Suprapubic skin (tissue), 4 donors: ENCODE data around the gene SH3YL1. TPM values are rescaled to one million over a fixed set of nuclear protein-coding genes. Genes with fewer than 3 reads are reported as not detected.

Experiments used
- DNase-seq, 2 donors: peaks; one replicate each; pipeline ENCODE4 v3.0.0-alpha.2; 2019; ENCODE audit warnings: low spot score in 2 of 2
- H3K27ac ChIP-seq: fragments of 200-600 bp; sonication (generic); one replicate; pipeline ENCODE4 v1.5.1; 2019
- H3K27me3 ChIP-seq: fragments of 200-600 bp; sonication (generic); one replicate; pipeline ENCODE4 v1.5.1; 2019
- H3K36me3 ChIP-seq: fragments of 200-600 bp; sonication (generic); one replicate; pipeline ENCODE4 v1.5.1; 2019
- H3K4me1 ChIP-seq: fragments of 200-600 bp; sonication (generic); one replicate; pipeline ENCODE4 v1.5.1; 2019
- H3K4me3 ChIP-seq: fragments of 200-600 bp; sonication (generic); one replicate; pipeline ENCODE4 v1.5.1; 2019; ENCODE audit warnings: mild to moderate bottlenecking
- H3K9me3 ChIP-seq: fragments of 200-600 bp; sonication (generic); one replicate; pipeline ENCODE4 v1.5.1; 2019
- EP300 ChIP-seq: sonication (generic); formaldehyde crosslinking; IDR thresholded peaks from one replicate; pipeline ENCODE4 v1.6.1; 2017; ENCODE audit warnings: antibody characterized with exemption
- POLR2A ChIP-seq, 2 donors: fragments of 450-650 bp; IDR thresholded peaks; one replicate each; pipeline ENCODE4 v1.6.1; 2017; ENCODE audit warnings: antibody characterized with exemption in 2 of 2, mild to moderate bottlenecking in 2 of 2, moderate library complexity in 2 of 2
- POLR2AphosphoS5 ChIP-seq, 3 donors: sonication (generic); formaldehyde crosslinking; IDR thresholded peaks; one replicate each; pipeline ENCODE4 v1.6.1; 2017; ENCODE audit warnings: antibody characterized with exemption in 3 of 3
- WGBS: methylation state at CpG from one replicate; pipeline ENCODE4 v1.1.5; 2018; 5-methylcytosine and 5-hydroxymethylcytosine counted together
- total RNA-seq, 4 donors: library from RNA; depleted of rRNA; stranded (reverse); fragments of >200 nt; gene quantifications; one replicate each; pipeline ENCODE4 v1.1.0, GENCODE V29; 2016
- TF ChIP-seq, protein P1 (sequence below), 2 donors: fragments of 200-600 bp in 1 of 2; fragments of 450-650 bp in 1 of 2; sonication (generic) in 1 of 2; IDR thresholded peaks; one replicate each; pipeline ENCODE4 v1.5.1; 2016 to 2019; ENCODE audit warnings: antibody characterized with exemption in 2 of 2, mild to moderate bottlenecking in 1 of 2, moderate library complexity in 1 of 2

The SH3YL1 gene
- total RNA-seq, 4 donors from 2014 or later = 104 to 119 (median 118) TPM

GRCh38 chr2:305366-305765 lies 41.5 kb upstream of the SH3YL1 start:
- Histone ChIP-seq H3K36me3 (no peaks in the 10 kb centered on the region), H3K9me3 (no peaks in the 10 kb centered on the region), H3K27me3 (no peaks in the 10 kb centered on the region), H3K4me3 (no peak overlapping the region), H3K27ac (no peak overlapping the region), H3K4me1 (no peaks in the 10 kb centered on the region)
- WGBS = 91% methylated on average over 9 of the region's 9 CpGs
- TF ChIP-seq EP300 (no peak), POLR2A (IDR thresholded peaks at IDR 0.05) (no peak), POLR2AphosphoS5 (IDR thresholded peaks at IDR 0.05) (no peak)
- TF ChIP-seq, protein P1, sequence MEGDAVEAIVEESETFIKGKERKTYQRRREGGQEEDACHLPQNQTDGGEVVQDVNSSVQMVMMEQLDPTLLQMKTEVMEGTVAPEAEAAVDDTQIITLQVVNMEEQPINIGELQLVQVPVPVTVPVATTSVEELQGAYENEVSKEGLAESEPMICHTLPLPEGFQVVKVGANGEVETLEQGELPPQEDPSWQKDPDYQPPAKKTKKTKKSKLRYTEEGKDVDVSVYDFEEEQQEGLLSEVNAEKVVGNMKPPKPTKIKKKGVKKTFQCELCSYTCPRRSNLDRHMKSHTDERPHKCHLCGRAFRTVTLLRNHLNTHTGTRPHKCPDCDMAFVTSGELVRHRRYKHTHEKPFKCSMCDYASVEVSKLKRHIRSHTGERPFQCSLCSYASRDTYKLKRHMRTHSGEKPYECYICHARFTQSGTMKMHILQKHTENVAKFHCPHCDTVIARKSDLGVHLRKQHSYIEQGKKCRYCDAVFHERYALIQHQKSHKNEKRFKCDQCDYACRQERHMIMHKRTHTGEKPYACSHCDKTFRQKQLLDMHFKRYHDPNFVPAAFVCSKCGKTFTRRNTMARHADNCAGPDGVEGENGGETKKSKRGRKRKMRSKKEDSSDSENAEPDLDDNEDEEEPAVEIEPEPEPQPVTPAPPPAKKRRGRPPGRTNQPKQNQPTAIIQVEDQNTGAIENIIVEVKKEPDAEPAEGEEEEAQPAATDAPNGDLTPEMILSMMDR (IDR thresholded peaks at IDR 0.05) = no peak
- DNase-seq = no peak

DNA sequence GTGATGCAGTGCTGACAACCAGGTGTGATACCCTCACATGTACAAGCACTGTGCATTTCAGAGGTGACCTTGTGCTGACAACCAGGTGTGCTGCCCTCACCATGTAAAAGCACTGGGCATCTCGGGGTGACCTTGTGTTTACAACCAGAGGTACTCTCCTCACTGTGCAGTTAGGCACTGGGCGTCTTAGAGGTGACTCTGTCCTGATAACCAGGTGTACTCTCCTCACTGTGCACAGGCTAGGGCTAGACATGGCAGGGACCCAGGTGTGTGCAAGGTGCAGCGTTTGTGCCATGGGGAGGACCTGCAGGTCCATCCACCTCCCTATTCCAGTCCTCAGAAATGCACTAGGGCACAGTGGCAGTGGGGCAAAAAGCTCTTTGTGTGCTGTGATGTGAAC lies 32.5 kb upstream of the SH3YL1 start:
- Histone ChIP-seq H3K4me3 (no peak overlapping the region), H3K4me1 (no peaks in the 10 kb centered on the region), H3K9me3 (no peaks in the 10 kb centered on the region), H3K27me3 (peaks cover 23% of the 10 kb centered on the region), H3K36me3 (no peaks in the 10 kb centered on the region), H3K27ac (no peak overlapping the region)
- DNase-seq = no peak
- WGBS = 74% methylated on average over 3 of the region's 3 CpGs
- TF ChIP-seq, protein P1 (IDR thresholded peaks at IDR 0.05) = no peak
- no peak for TF ChIP-seq EP300

GRCh38 chr2:295090-295489 lies 31.3 kb upstream of the SH3YL1 start:
- DNase-seq = no peak
- Histone ChIP-seq H3K4me1 (peaks cover 2% of the 10 kb centered on the region), H3K27me3 (peaks cover 23% of the 10 kb centered on the region), H3K9me3 (no peaks in the 10 kb centered on the region), H3K36me3 (no peaks in the 10 kb centered on the region), H3K27ac (no peak overlapping the region), H3K4me3 (no peak overlapping the region)
- 80% methylated on average over 5 of the region's 5 CpGs for WGBS
- TF ChIP-seq POLR2A (IDR thresholded peaks at IDR 0.05) (no peak), EP300 (no peak), POLR2AphosphoS5 (IDR thresholded peaks at IDR 0.05) (no peak)
- TF ChIP-seq, protein P1 (IDR thresholded peaks at IDR 0.05) = no peak

DNA sequence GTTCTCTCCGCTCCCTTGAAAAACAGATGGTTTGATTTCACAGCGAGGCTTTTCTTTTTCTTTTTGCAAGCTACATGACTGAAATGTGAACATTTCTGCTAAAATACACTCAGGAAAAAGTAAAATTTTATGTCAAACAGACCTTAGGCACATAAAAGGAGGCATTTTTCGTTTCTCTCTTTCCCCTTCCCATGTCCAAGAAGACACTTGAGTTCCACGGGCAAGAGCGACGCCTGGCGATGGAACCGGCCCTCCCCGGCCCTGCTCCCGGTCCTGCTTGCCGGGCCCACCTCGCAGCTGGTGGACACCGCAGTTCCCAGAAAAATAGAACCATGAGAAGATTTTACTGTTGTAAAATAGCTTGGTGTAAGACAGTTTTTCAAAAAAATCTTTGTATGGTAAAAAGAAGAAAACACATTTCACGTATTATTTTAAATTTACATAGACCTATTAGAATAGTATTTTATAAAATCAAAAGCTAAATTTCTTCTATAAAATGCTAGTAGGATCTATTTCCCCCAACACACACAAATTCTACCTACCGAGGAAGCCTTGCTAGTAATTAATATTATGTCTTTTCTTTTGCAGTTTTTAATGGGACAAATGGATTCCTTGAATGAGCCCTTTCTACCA lies 26.4 kb upstream of the SH3YL1 start:
- Histone ChIP-seq H3K4me1 (peaks cover 32% of the 10 kb centered on the region), H3K36me3 (no peaks in the 10 kb centered on the region), H3K4me3 (peak overlapping the region; percentile 61), H3K9me3 (no peaks in the 10 kb centered on the region), H3K27ac (peak overlapping the region; percentile 81), H3K27me3 (peaks cover 38% of the 10 kb centered on the region)
- 9% methylated on average over 15 of the region's 15 CpGs for WGBS
- DNase-seq = peak in 1 of 2 donors; percentile 82
- TF ChIP-seq POLR2A (IDR thresholded peaks at IDR 0.05) (no peak), EP300 (no peak), POLR2AphosphoS5 (IDR thresholded peaks at IDR 0.05) (no peak)
- TF ChIP-seq, protein P1 (IDR thresholded peaks at IDR 0.05) = peak in 1 of 2 donors; percentile 67

DNA sequence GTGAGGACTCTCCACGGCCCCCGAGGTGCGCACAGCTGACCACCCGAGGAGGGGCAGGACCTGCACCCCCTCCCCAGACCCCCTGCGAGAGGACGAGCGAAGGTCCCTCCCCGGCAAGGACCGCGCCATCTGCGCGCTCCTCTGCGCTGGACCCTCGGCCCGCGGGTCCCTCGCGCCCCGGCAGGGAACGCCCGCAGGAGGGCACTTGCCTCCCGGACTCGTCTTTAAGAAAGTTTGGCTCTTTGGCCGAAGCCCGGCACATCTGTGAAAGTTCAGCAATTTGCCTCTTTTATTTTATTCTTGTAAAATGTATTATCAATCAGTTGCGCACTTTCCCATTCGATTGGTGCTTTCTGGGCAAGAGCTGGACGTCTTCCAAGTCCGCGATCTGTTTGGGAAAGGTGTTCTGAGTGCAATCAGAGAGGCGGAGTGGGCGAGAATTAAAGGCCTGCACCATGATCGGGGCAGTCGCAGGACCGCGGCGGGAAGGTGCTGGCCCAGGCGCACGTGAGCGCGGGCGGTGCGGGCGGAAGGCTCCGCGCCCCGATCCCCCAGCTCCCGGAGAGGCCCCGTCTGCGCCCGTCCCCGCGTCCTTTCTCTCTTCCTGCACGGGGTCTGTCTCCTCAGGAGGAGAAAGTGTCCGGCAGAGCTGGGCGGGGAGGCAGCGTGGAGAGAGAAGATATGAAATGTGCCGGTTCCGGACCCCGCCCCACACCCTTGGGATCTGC lies 25.7 kb upstream of the SH3YL1 start:
- peaks cover 32% of the 10 kb centered on the region for H3K4me1 ChIP-seq
- no peaks in the 10 kb centered on the region for H3K36me3 ChIP-seq
- under 1% methylated on average over 45 of the region's 60 CpGs for WGBS
- H3K27me3 ChIP-seq = peaks cover 34% of the 10 kb centered on the region
- DNase-seq = peak in 1 of 2 donors; percentile 68
- H3K9me3 ChIP-seq = no peaks in the 10 kb centered on the region
- peak overlapping the region; percentile 61 for H3K4me3 ChIP-seq
- TF ChIP-seq, protein P1 (IDR thresholded peaks at IDR 0.05) = no peak
- TF ChIP-seq EP300 (no peak), POLR2AphosphoS5 (IDR thresholded peaks at IDR 0.05) (no peak), POLR2A (IDR thresholded peaks at IDR 0.05) (no peak)
- peak overlapping the region; percentile 81 for H3K27ac ChIP-seq
